Mucosa of gallbladder (tissue), 1 donor: ENCODE results near the gene SH3TC1. TPM values are rescaled to one million over a fixed set of nuclear protein-coding genes. Genes with fewer than 3 reads are reported as not detected.
A peak's percentile ranks its signal among the peaks of the same experiment; 100 is the strongest.

Experiments used
- DNase-seq: peaks from one replicate; pipeline ENCODE4 v3.0.0-alpha.2; 2020; ENCODE audit warnings: low spot score
- total RNA-seq: library from RNA; stranded (reverse); gene quantifications from one replicate; pipeline ENCODE4 v1.2.1, GENCODE V29; 2021
- donor health status: DM: no; HTN: no; CAD: no.

SH3TC1 gene
- total RNA-seq, 1 donor from 2014 or later = 50.9 TPM

GRCh38 chr4:8275548-8275910 is 76.4 kb downstream of the SH3TC1 start:
- no peak for DNase-seq

DNA sequence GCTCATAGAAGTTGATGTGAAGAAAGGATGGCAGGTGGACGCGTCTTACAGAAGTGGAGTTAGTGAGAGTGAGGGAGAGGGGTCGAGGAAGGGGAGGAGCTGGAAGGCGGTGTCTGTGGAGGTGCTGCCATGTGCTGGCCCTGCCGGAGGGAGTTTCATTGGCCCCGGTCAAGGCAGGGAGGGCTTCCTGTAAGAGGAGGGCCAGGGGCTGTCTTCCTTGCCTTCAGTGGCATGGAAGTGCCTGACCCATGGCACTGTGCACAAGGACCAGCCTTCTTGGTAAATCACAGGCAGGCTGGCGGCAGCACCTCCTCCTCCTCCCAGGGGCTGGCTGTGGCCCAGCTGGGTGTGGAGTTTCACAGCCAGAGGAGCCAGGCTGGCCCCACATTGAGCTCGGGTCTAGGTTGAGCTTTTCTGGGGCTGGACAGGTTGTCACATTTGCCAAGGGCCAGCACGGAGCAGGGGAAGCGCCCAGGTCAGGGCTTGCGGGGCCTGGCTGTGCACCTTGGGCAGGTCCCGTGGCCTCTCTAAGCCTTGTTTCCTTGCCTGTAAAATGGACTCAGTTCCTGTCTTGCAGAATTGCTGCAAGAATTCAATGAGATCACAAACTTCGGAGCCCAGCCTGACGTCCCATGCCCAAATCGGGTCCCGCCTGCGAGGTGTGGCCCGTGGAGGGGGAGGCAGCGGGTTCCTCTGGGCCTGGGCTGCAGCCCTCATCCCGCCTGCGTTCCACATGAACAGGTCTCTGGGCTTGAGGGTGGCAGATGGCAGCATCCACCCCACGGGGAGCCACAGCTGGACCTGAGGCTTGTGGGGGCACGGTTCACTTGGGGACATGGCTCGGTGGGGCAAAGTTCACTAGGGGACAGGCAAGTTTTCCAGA is 77.5 kb downstream of the SH3TC1 start:
- DNase-seq = no peak

GRCh38 chr4:8277356-8278008 is 78.4 kb downstream of the SH3TC1 start:
- no peak for DNase-seq

DNA sequence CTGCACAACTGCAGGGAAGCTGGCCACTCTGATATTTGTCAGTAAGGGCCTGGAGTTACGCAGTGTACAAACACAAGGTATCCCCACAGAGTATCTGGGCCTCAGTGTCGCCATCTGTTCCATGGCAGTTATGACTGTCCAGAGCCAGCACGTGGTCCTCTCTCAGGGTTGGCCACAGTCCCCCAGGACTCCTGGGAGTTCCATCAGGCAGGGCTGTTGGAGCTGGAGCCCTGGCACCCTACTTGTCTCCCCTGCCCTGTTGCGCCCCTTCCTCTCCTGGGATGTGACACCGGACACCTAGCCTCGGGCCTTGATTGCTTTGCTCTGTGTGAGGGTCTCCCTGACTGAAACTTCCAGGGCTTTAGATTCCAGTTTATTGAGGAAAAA is 78.9 kb downstream of the SH3TC1 start:
- no peak for DNase-seq

GRCh38 chr4:8278421-8279287 is 79.6 kb downstream of the SH3TC1 start:
- DNase-seq = no peak

GRCh38 chr4:8279321-8280157 is 80.4 kb downstream of the SH3TC1 start:
- DNase-seq = no peak

- DNase-seq = no peak
These were observed 81.2 kb downstream of the SH3TC1 start for GRCh38 chr4:8280158-8280875.

- DNase-seq = no peak
These were observed 81.9 kb downstream of the SH3TC1 start for GRCh38 chr4:8280876-8281440.

DNA sequence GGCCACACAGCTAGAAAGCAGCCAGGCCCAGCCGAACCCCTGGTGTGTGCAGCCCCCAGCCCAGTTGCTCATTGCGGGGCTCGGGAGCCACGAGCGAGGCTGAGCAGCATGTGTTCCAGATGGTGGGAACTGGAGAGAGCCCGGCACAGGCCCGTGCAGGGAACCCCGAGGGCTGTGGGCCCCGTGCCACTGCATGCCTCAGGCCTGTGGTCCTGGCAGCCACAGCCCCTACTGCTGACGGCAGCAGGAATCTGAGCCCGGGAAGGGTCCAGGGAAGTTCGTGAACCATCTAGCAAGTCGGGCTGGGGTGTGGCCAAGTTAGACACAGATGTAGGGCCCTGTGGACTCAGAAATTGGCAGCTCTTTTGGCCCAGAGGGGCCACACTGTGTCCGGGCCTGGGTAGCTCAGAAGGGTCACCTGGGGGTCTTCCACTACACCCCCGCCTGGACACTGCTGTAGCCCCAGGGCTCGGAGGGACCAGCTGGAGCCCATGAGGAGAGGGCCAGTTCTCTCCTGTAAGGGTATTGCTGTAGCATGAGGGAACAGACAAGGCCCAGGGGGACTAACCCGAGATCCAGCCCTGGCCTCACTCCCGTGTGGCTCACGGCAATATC is 82.5 kb downstream of the SH3TC1 start:
- peak; percentile 76 for DNase-seq

- DNase-seq = no peak
These were observed 83.1 kb downstream of the SH3TC1 start for GRCh38 chr4:8282134-8282641.

- DNase-seq = no peak
These were observed 83.7 kb downstream of the SH3TC1 start for GRCh38 chr4:8282742-8283141.

DNA sequence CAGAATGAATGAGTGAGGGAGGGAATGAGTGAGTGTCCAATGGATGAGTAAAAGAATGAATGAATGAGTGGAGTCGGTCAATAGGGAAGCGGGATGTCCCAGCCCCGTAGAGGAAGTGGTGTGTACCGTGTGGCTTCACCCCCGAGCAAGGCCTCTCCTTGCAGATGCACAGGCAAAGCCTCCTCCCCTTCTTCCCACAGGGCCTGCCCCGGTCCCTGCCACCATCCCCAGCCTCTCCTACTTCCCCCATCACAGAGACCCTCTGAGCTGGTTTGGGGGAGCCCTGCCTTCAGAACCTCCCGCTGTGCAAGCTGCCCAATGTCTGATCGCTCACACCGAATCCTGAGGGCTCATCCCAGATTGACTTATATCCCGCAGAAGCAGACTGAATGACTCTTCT is 84.1 kb downstream of the SH3TC1 start:
- no peak for DNase-seq

- DNase-seq = no peak
These were observed 84.6 kb downstream of the SH3TC1 start for GRCh38 chr4:8283631-8284121.

GRCh38 chr4:8284391-8284790 is 85.3 kb downstream of the SH3TC1 start:
- no peak for DNase-seq

DNA sequence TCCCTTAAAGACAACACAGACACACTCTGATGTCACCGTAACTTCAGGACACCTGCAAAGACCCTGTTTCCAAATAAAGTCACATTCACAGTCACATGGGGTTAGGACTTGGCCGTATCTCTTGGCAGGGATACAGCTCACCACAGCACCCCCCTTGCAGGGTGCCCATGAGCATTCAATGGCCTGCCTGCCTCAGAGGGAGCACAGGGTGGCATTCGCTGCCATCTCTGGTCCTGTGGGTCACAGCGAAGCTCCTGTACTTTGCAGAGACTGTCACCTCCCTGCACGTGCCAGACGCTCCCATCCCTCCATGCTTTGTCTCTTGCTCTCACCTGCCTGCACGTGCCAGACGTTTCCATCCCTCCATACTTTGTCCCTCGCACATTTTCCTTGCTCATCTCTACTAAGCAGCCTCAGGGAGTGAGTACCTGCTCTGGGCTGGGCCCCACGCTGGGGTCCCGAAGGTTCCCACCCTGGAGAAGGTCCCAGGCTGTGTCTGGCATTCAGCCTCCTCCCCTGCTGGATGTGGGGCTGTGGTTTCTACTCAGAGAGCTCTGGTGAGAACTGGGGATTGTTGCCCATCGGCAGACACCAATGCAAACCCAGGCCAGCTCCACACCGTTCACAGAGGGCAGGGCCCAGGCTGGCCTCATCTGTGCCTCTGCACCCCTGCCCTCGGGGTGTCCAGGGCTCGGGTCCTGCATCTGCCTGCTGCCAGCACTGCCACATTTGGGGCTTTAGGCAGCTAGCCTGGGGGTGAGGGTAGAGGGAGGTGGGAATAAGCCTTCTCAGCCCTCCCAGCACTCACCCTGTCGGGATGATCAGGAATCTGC is 86.3 kb downstream of the SH3TC1 start:
- DNase-seq = no peak

- DNase-seq = no peak
These were observed 87.1 kb downstream of the SH3TC1 start for GRCh38 chr4:8285976-8286718.

GRCh38 chr4:8286719-8287342 is 87.7 kb downstream of the SH3TC1 start:
- DNase-seq = no peak
